Calu3 (cell line): Measurements from ENCODE around the gene TPRG1. TPM values are rescaled to one million over a fixed set of nuclear protein-coding genes. Genes with fewer than 3 reads are reported as not detected.

Experiments used
- BruUV-seq: library from RNA; stranded (reverse); fragments of 400-500 nt; replicated peaks from 2 replicates; lab custom pipeline; 2021; lab: Mats Ljungman, UMichigan
- CTCF ChIA-PET: fragments of 300-600 bp; sonication (Branson Sonifier 250); formaldehyde crosslinking; loops from one replicate; lab custom pipeline; 2022; ENCODE audit warnings: antibody characterized with exemption; lab: Charles Lee
- DNase-seq: peaks from one replicate; pipeline ENCODE4 v3.0.0; 2022
- H3K27ac Mint-ChIP-seq: one replicate; pipeline ENCODE4 v1.8.0; 2022; ENCODE audit warnings: mixed read lengths; ENCODE audit not compliant: unreplicated experiment
- H3K27me3 Mint-ChIP-seq: one replicate; pipeline ENCODE4 v1.8.0; 2022; ENCODE audit warnings: mixed read lengths; ENCODE audit not compliant: unreplicated experiment
- H3K36me3 Mint-ChIP-seq: one replicate; pipeline ENCODE4 v1.8.0; 2022; ENCODE audit warnings: mild to moderate bottlenecking, moderate library complexity, mixed read lengths; ENCODE audit not compliant: insufficient read depth, unreplicated experiment
- H3K4me1 Mint-ChIP-seq: one replicate; pipeline ENCODE4 v1.8.0; 2022; ENCODE audit warnings: mild to moderate bottlenecking, low read depth, mixed read lengths; ENCODE audit not compliant: unreplicated experiment
- H3K4me3 Mint-ChIP-seq: one replicate; pipeline ENCODE4 v1.8.0; 2022; ENCODE audit warnings: mild to moderate bottlenecking, low read depth, moderate library complexity, mixed read lengths; ENCODE audit not compliant: unreplicated experiment
- H3K9me3 Mint-ChIP-seq: one replicate; pipeline ENCODE4 v1.8.0; 2022; ENCODE audit warnings: low read depth, mixed read lengths; ENCODE audit not compliant: unreplicated experiment
- intact Hi-C: fragments of 100-400 bp; cut with micrococcal nuclease; formaldehyde crosslinking; loops from one replicate; pipeline ENCODE4 v1.10.0; 2022; ENCODE audit not compliant: unreplicated experiment
- total RNA-seq: library from RNA; stranded (reverse); gene quantifications from 2 replicates; pipeline ENCODE4 v1.2.3, GENCODE V29; 2022
- TF ChIP-seq, protein P1 (sequence below): fragments of 200-600 bp; IDR thresholded peaks from one replicate; pipeline ENCODE4 v1.8.0; 2022; ENCODE audit warnings: antibody characterized with exemption; ENCODE audit not compliant: unreplicated experiment

The TPRG1 gene
- total RNA-seq, 1 experiment from 2014 or later: 1.2 TPM

DNA sequence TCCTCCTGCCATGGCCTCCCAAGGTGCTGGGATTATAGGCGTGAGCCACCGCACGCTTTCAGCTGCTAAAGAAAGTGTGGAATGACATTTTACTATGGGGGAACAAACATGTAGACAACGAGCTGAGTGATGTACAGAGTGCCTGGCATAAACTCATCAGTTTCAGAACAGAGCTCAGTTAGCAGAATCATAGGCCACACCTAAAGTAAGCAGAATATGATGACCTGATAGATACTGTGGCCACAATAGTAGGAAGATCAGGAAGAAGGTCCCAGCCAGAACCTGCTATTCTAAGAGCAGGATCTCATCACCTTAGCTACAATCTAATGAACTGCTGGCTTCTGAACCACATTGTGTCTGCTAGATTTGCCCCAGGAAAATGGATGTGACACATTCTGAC lies 158.3 kb downstream of the TPRG1 start:
- Mint-ChIP-seq H3K27me3 (no peaks in the 10 kb centered on the region), H3K36me3 (no peaks in the 10 kb centered on the region), H3K27ac (no peak overlapping the region), H3K4me3 (no peak overlapping the region), H3K9me3 (no peaks in the 10 kb centered on the region), H3K4me1 (peaks cover 39% of the 10 kb centered on the region)
- intact Hi-C loops: no loop called here
- no TSS peak for BruUV-seq
- TF ChIP-seq, protein P1, sequence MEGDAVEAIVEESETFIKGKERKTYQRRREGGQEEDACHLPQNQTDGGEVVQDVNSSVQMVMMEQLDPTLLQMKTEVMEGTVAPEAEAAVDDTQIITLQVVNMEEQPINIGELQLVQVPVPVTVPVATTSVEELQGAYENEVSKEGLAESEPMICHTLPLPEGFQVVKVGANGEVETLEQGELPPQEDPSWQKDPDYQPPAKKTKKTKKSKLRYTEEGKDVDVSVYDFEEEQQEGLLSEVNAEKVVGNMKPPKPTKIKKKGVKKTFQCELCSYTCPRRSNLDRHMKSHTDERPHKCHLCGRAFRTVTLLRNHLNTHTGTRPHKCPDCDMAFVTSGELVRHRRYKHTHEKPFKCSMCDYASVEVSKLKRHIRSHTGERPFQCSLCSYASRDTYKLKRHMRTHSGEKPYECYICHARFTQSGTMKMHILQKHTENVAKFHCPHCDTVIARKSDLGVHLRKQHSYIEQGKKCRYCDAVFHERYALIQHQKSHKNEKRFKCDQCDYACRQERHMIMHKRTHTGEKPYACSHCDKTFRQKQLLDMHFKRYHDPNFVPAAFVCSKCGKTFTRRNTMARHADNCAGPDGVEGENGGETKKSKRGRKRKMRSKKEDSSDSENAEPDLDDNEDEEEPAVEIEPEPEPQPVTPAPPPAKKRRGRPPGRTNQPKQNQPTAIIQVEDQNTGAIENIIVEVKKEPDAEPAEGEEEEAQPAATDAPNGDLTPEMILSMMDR: no peak
- no peak for DNase-seq
- CTCF ChIA-PET: interaction anchor here (0.6 to 1.5 kb wide), 2 partner anchors 12 to 1961 kb away, joined by 3 to 5 read pairs; no protein-coding TSS in a partner anchor

DNA sequence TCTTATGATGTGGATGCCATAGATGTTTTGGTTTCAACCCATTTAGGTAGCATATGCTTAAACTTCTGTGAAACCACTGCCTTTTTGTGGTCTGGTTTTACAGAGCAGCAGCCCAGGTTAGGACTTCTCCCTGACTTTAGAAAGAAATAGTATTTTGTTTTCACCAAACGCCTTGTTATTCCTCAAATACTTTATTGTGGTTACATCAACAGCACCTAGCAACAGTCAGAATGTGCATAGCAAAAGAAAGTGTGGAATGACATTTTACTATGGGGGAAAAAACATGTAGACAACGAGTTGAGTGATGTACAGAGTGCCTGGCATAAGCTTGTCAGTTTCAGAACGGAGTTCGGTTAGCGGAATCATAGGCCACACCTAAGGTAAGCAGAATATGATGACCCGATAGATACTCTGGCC lies 159.2 kb downstream of the TPRG1 start:
- TF ChIP-seq, protein P1: no peak
- DNase-seq: no peak
- Mint-ChIP-seq H3K36me3 (no peaks in the 10 kb centered on the region), H3K27me3 (no peaks in the 10 kb centered on the region), H3K9me3 (no peaks in the 10 kb centered on the region), H3K4me1 (peaks cover 30% of the 10 kb centered on the region), H3K27ac (no peak overlapping the region), H3K4me3 (no peak overlapping the region)
- BruUV-seq: no TSS peak
- intact Hi-C loops: no loop called here
- CTCF ChIA-PET: interaction anchor here (1.5 to 1.9 kb wide), 2 partner anchors 13 to 25 kb away, joined by 4 to 5 read pairs; no protein-coding TSS in a partner anchor

DNA sequence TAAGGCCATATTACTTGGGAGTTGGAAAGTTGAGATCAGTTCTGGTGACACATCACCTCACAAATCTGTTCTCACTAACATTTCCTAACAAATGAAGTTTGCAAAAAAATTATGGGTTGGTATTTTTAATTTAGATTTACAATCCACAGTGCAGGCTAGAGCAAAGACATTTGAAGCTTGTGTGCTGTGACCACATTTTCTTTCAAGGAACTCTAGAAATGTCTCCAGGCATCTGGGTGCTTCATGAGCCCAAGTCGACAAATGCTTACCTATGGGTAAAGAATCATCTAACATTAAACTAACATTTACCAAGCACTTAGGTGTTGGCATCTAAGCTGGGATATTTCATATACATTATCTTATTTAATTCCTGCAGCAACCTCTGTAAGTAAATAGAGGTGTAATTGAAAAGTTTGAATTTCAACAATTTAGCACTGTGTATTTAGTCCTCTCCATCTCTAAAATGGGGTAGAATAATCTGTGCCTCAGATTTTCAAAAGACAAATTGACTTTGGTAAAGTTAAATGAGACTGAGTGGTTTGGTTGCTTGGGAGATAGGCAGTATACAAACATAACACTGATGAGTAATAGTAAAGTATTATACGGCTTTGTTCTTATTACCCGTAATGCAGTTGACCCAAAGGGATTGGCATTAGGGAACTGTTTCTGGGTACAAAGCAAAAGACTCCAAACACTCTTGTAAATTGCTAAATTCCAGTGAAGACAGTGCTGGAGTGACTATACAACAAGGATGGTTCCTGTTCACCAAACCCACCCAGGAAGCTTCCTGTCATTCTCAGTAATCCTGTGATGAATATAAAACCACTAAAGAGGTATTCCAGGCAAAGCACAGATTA lies 162.5 kb downstream of the TPRG1 start:
- Mint-ChIP-seq H3K4me3 (no peak overlapping the region), H3K36me3 (no peaks in the 10 kb centered on the region), H3K27me3 (no peaks in the 10 kb centered on the region), H3K4me1 (peaks cover 31% of the 10 kb centered on the region), H3K27ac (no peak overlapping the region), H3K9me3 (peaks cover 6% of the 10 kb centered on the region)
- no TSS peak for BruUV-seq
- CTCF ChIA-PET: interaction anchor here (0.6 to 1.8 kb wide), 3 partner anchors 10 to 1388 kb away, joined by 3 to 9 read pairs (median 3); no protein-coding TSS in a partner anchor
- intact Hi-C loops: no loop called here
- TF ChIP-seq, protein P1: no peak
- no peak for DNase-seq

DNA sequence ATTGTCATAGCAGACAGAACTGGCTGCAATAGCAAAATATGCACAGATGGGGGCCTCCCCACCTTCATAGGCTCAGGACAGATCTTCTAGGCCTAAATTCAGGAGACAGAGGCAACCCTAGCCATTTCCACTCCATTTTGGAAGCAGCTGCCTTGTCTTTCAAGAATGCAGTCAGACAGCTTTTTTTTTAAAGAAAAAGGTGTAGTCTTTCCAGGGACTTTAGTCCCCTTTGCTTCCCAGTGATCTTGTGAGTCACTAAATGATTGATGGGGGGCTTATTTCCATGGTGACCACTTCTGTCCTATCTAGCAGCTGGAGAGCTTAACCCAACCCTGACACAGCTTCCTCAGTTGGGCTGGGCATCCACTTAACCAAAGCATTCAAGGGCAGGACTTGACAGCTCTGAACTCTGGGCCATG lies 165.9 kb downstream of the TPRG1 start:
- Mint-ChIP-seq H3K4me3 (no peak overlapping the region), H3K36me3 (no peaks in the 10 kb centered on the region), H3K27ac (no peak overlapping the region), H3K27me3 (no peaks in the 10 kb centered on the region), H3K4me1 (peaks cover 12% of the 10 kb centered on the region), H3K9me3 (peaks cover 6% of the 10 kb centered on the region)
- CTCF ChIA-PET: interaction anchor here (1.5 kb wide), 2 partner anchors 13 to 65 kb away, joined by 3 to 5 read pairs; no protein-coding TSS in a partner anchor
- TF ChIP-seq, protein P1: no peak
- intact Hi-C loops: no loop called here
- no TSS peak for BruUV-seq
- no peak for DNase-seq
